K562 (cell line): ENCODE results near the gene SLC25A11. TPM values are rescaled to one million over a fixed set of nuclear protein-coding genes. Genes with fewer than 3 reads are reported as not detected.

Experiments
- ATF2 ChIP-seq: sonication (generic); formaldehyde crosslinking; IDR thresholded peaks from 2 replicates; pipeline ENCODE4 v1.8.1; 2022; ENCODE audit warnings: missing genetic modification reagents
- EZH2 ChIP-seq: IDR thresholded peaks from 2 replicates; pipeline ENCODE4 v1.6.1; 2012; ENCODE audit warnings: low read depth, mild to moderate bottlenecking, inconsistent platforms, low read length, borderline replicate concordance
- FOSL1 ChIP-seq: fragments of 200-800 bp; sonication (Bioruptor generic); conservative IDR thresholded peaks from 2 replicates; pipeline ENCODE4 v1.6.1; 2016; ENCODE audit warnings: missing genetic modification characterization, missing compliant biosample characterization
- MAFF ChIP-seq: IDR thresholded peaks from 2 replicates; pipeline ENCODE4 v1.6.1; 2012; ENCODE audit warnings: low read length, improper control_type of control experiment
- MAZ ChIP-seq, 2 experiments: fragments of 450-650 bp in 1 of 2; sonication (generic) in 1 of 2; formaldehyde crosslinking; IDR thresholded peaks in 1 of 2; conservative IDR thresholded peaks in 1 of 2; 2 replicates each; pipeline versions ENCODE4 v1.4.0 to v1.5.0; 2020; ENCODE audit warnings: mild to moderate bottlenecking in 1 of 2, missing genetic modification reagents in 1 of 2
- MBD2 ChIP-seq: sonication (generic); IDR thresholded peaks from 2 replicates; pipeline ENCODE4 v1.6.1; 2016; ENCODE audit warnings: low read depth, borderline replicate concordance
- MTA1 ChIP-seq: fragments of 450-650 bp; IDR thresholded peaks from 2 replicates; pipeline ENCODE4 v1.6.1; 2017; ENCODE audit warnings: borderline replicate concordance
- MTA3 ChIP-seq: fragments of 450-650 bp; formaldehyde crosslinking; IDR thresholded peaks from 2 replicates; pipeline ENCODE4 v1.6.1; 2017; ENCODE audit warnings: mild to moderate bottlenecking, borderline replicate concordance
- NCOA6 ChIP-seq: fragments of 450-650 bp; IDR thresholded peaks from 2 replicates; pipeline ENCODE4 v1.6.1; 2017; ENCODE audit warnings: mild to moderate bottlenecking
- NEUROD1 ChIP-seq: fragments of 150-350 bp; IDR thresholded peaks from 2 replicates; pipeline ENCODE4 v1.6.1; 2014; ENCODE audit warnings: borderline replicate concordance, low read length, low read depth; ENCODE audit not compliant: partially characterized antibody
- PKNOX1 ChIP-seq: fragments of 450-650 bp; IDR thresholded peaks from 2 replicates; pipeline ENCODE4 v1.6.1; 2016
- SNIP1 ChIP-seq: fragments of 450-650 bp; IDR thresholded peaks from 2 replicates; pipeline ENCODE4 v1.7.1; 2017; ENCODE audit warnings: low read depth, mild to moderate bottlenecking
- SRF ChIP-seq, 2 experiments: fragments of 250-450, 450-650 bp in 1 of 2; sonication (Bioruptor Pico) in 1 of 2; sonication (generic) in 1 of 2; formaldehyde crosslinking; IDR thresholded peaks; 2 replicates each; pipeline versions ENCODE4 v1.5.0 to v1.5.1; 2020 to 2022; ENCODE audit warnings: mild to moderate bottlenecking in 1 of 2, missing genetic modification reagents in 1 of 2
- SRSF9 ChIP-seq: fragments of 200-400 bp; formaldehyde crosslinking; IDR thresholded peaks from 2 replicates; pipeline ENCODE4 v1.6.1; 2017; ENCODE audit warnings: low read depth, low read length, borderline replicate concordance
- ZBED1 ChIP-seq: IDR thresholded peaks from 2 replicates; pipeline ENCODE4 v1.6.1; 2014
- ZBTB40 ChIP-seq, 2 experiments: fragments of 450-650 bp in 1 of 2; sonication (generic) in 1 of 2; formaldehyde crosslinking in 1 of 2; IDR thresholded peaks; 2 replicates each; pipeline versions ENCODE4 v1.7.1 to v1.9.0; 2016 to 2022; ENCODE audit warnings: inconsistent platforms in 1 of 2, mild to moderate bottlenecking in 1 of 2, missing genetic modification reagents in 1 of 2
- ZNF347 ChIP-seq: fragments of 450-650 bp; formaldehyde crosslinking; IDR thresholded peaks from 2 replicates; pipeline ENCODE4 v1.4.0; 2020; ENCODE audit warnings: low read depth, mild to moderate bottlenecking, moderate library complexity
- polyA plus RNA-seq, 8 experiments: library from polyadenylated mRNA; depleted of rRNA in 4 of 8; stranded (reverse) in 5 of 8; unstranded in 3 of 8; fragments of >200 nt; fragmentation: Nextera tagmentation in 2 of 8; fragmentation: Illumina TruSeq in 1 of 8; extraction: Ambion mirVana in 2 of 8; extraction: Trizol in 1 of 8; gene quantifications; 2 replicates each; pipeline versions ENCODE4 v1.2.1 to v1.2.3, GENCODE V29; 2011 to 2014; ENCODE audit warnings: inconsistent platforms in 1 of 8, missing spikeins in 1 of 8
- total RNA-seq, 7 experiments: library from RNA; depleted of rRNA in 6 of 7; stranded (reverse); fragments of >200 nt in 6 of 7; fragmentation: Illumina TruSeq in 2 of 7; extraction: Trizol in 2 of 7; gene quantifications; 2 replicates each; pipeline versions ENCODE4 v1.2.1 to v1.2.3, GENCODE V29; 2011 to 2021; ENCODE audit warnings: low replicate concordance in 1 of 7

Gene SLC25A11
- total and polyA plus RNA-seq, 9 of the 15 experiments (the other 6 are each of a cell fraction or from before 2014, with no cell fraction given), result 3.1 to 56.7 (median 32.9) TPM

GRCh38 chr17:4966844-4967538 is 27.1 kb upstream of the SLC25A11 start (continued):
- TF ChIP-seq ZBTB40 (IDR thresholded peaks at IDR 0.05), result peak; percentile 51; the same call in 1 of the 2 replicates
- TF ChIP-seq ZBTB40 (CRISPR knock-in tag; IDR thresholded peaks at IDR 0.05), result no peak
- TF ChIP-seq ZNF347 (CRISPR knock-in tag), result no peak
- peak; percentile 98 for TF ChIP-seq NEUROD1
- TF ChIP-seq SNIP1, result no peak
- TF ChIP-seq NCOA6, result no peak
- no peak for TF ChIP-seq ZBED1
- TF ChIP-seq MTA1, result no peak
- peak; percentile 11 to 43; a peak in 1 of 4 replicates for TF ChIP-seq MAZ (CRISPR knock-in tag; conservative IDR thresholded peaks at IDR 0.05 in 1 of 2, IDR thresholded peaks at IDR 0.05 in 1 of 2)
- no peak for TF ChIP-seq SRF (CRISPR knock-in tag; IDR thresholded peaks at IDR 0.05)
- no peak for TF ChIP-seq ATF2 (CRISPR knock-in tag)
- TF ChIP-seq MTA3, result peak; percentile 19; the same call in 1 of the 2 replicates
- no peak for TF ChIP-seq SRSF9
- peak; percentile 100 for TF ChIP-seq PKNOX1
- no peak for TF ChIP-seq EZH2
- TF ChIP-seq MBD2, result peak; percentile 99
- TF ChIP-seq MAFF, result no peak
- no peak for TF ChIP-seq FOSL1 (tag)
